Stimulated activated CD8-positive, alpha-beta memory T cell treated with anti-CD3 and anti-CD28 coated beads, Interleukin-15, amount 100 ng/mL, for 4 hours (primary cell): Measurements from ENCODE around the gene GALNT9.

Experiments used
- DNase-seq, 2 donors: peaks; one replicate each; pipeline ENCODE4 v3.0.0-alpha.2; 2020; ENCODE audit warnings: low read depth in 2 of 2

The GALNT9 gene

GRCh38 chr12:132325733-132326130 lies 3.7 kb downstream of the GALNT9 start:
- no peak for DNase-seq

GRCh38 chr12:132324841-132325732 lies 4.3 kb downstream of the GALNT9 start:
- DNase-seq: no peak

- no peak for DNase-seq
These were observed 5.2 kb downstream of the GALNT9 start for GRCh38 chr12:132324173-132324572.

- DNase-seq: no peak
These were observed 6.0 kb downstream of the GALNT9 start for GRCh38 chr12:132323171-132324010.

GRCh38 chr12:132322206-132323132 lies 6.9 kb downstream of the GALNT9 start:
- no peak for DNase-seq

- DNase-seq: no peak
These were observed 7.9 kb downstream of the GALNT9 start for GRCh38 chr12:132321321-132322118.

GRCh38 chr12:132320767-132321211 lies 8.6 kb downstream of the GALNT9 start:
- DNase-seq: no peak

- no peak for DNase-seq
These were observed 9.3 kb downstream of the GALNT9 start for GRCh38 chr12:132319991-132320570.

GRCh38 chr12:132319359-132319950 lies 9.9 kb downstream of the GALNT9 start:
- DNase-seq: no peak

- no peak for DNase-seq
These were observed 10.8 kb downstream of the GALNT9 start for GRCh38 chr12:132318618-132319033.

GRCh38 chr12:132318135-132318534 lies 11.3 kb downstream of the GALNT9 start:
- no peak for DNase-seq

GRCh38 chr12:132317233-132317938 lies 12.0 kb downstream of the GALNT9 start:
- no peak for DNase-seq

- no peak for DNase-seq
These were observed 12.7 kb downstream of the GALNT9 start for GRCh38 chr12:132316497-132317232.

- no peak for DNase-seq
These were observed 13.4 kb downstream of the GALNT9 start for GRCh38 chr12:132315951-132316350.

- no peak for DNase-seq
These were observed 13.9 kb downstream of the GALNT9 start for GRCh38 chr12:132315507-132315906.

GRCh38 chr12:132314516-132315233 lies 14.7 kb downstream of the GALNT9 start:
- no peak for DNase-seq

GRCh38 chr12:132314035-132314434 lies 15.4 kb downstream of the GALNT9 start:
- no peak for DNase-seq

- DNase-seq: no peak
These were observed 16.2 kb downstream of the GALNT9 start for GRCh38 chr12:132313182-132313581.
